Medulla oblongata (tissue), 1 donor: Measurements from ENCODE around the gene EFHC1.

ENCODE experiments used
- DNase-seq: peaks from one replicate; pipeline ENCODE4 v3.0.0-alpha.2; 2015; ENCODE audit errors: extremely low spot score

EFHC1 gene

GRCh38 chr6:52555518-52556233, 135.5 kb downstream of the EFHC1 start:
- DNase-seq = no peak

GRCh38 chr6:52557389-52558265, 137.5 kb downstream of the EFHC1 start:
- no peak for DNase-seq

- no peak for DNase-seq
Measured at GRCh38 chr6:52558266-52559000, 138.3 kb downstream of the EFHC1 start.

- no peak for DNase-seq
Measured at GRCh38 chr6:52560462-52560861, 140.3 kb downstream of the EFHC1 start.

- DNase-seq = no peak
Measured at GRCh38 chr6:52562911-52563310, 142.8 kb downstream of the EFHC1 start.

- DNase-seq = no peak
Measured at GRCh38 chr6:52564856-52565255, 144.7 kb downstream of the EFHC1 start.

- no peak for DNase-seq
Measured at GRCh38 chr6:52566201-52566600, 146.1 kb downstream of the EFHC1 start.

GRCh38 chr6:52566853-52567279, 146.7 kb downstream of the EFHC1 start:
- no peak for DNase-seq

GRCh38 chr6:52568320-52568719, 148.2 kb downstream of the EFHC1 start:
- DNase-seq = no peak

- no peak for DNase-seq
Measured at GRCh38 chr6:52570291-52570700, 150.2 kb downstream of the EFHC1 start.

GRCh38 chr6:52571099-52571755, 151.1 kb downstream of the EFHC1 start:
- DNase-seq = no peak

GRCh38 chr6:52572536-52572935, 152.4 kb downstream of the EFHC1 start:
- DNase-seq = no peak

- DNase-seq = no peak
Measured at GRCh38 chr6:52573295-52573694, 153.2 kb downstream of the EFHC1 start.
